SIG-M5 treated with dmso at 0.1 percent for 504 hours (cell line): ENCODE results near the gene DNAAF5.

Experiments used
- DNase-seq: peaks from one replicate; lab custom pipeline; 2025; ENCODE audit not compliant: unreplicated experiment; lab: John Stamatoyannopoulos, UW

DNAAF5 gene

GRCh38 chr7:706721-707120, 19.8 kb upstream of the DNAAF5 start:
- no peak for DNase-seq

GRCh38 chr7:707296-708000, 19.1 kb upstream of the DNAAF5 start:
- no peak for DNase-seq

- no peak for DNase-seq
Measured at GRCh38 chr7:710161-710560, 16.3 kb upstream of the DNAAF5 start.

GRCh38 chr7:711093-711921, 15.2 kb upstream of the DNAAF5 start:
- DNase-seq: no peak

- no peak for DNase-seq
Measured at GRCh38 chr7:711922-712380, 14.5 kb upstream of the DNAAF5 start.

- DNase-seq: no peak
Measured at GRCh38 chr7:712381-713138, 13.9 kb upstream of the DNAAF5 start.

GRCh38 chr7:713139-713457, 13.4 kb upstream of the DNAAF5 start:
- DNase-seq: no peak

- DNase-seq: no peak
Measured at GRCh38 chr7:713488-714230, 12.8 kb upstream of the DNAAF5 start.

- DNase-seq: no peak
Measured at GRCh38 chr7:714251-714671, 12.2 kb upstream of the DNAAF5 start.

GRCh38 chr7:716222-716621, 10.3 kb upstream of the DNAAF5 start:
- no peak for DNase-seq

GRCh38 chr7:716636-717035, 9.9 kb upstream of the DNAAF5 start:
- DNase-seq: no peak

- no peak for DNase-seq
Measured at GRCh38 chr7:721619-722248, 4.8 kb upstream of the DNAAF5 start.

GRCh38 chr7:723541-723940, 3.0 kb upstream of the DNAAF5 start:
- DNase-seq: no peak

GRCh38 chr7:724298-724697, 2.2 kb upstream of the DNAAF5 start:
- DNase-seq: no peak

GRCh38 chr7:725223-726005, 1.1 kb upstream of the DNAAF5 start:
- peak; percentile 32 for DNase-seq

- no peak for DNase-seq
Measured at GRCh38 chr7:726854-727103, 280 bp downstream of the DNAAF5 start.

GRCh38 chr7:727104-727805, 756 bp downstream of the DNAAF5 start, which contains the start of gene PRKAR1B:
Gene PRKAR1B (minus strand): TSS chr7:727281. CDS start chr7:711505, 15,776 bp downstream.
- DNase-seq: no peak

- DNase-seq: no peak
Measured at GRCh38 chr7:727806-728460, 1.4 kb downstream of the DNAAF5 start.

GRCh38 chr7:728602-729001, 2.1 kb downstream of the DNAAF5 start:
- no peak for DNase-seq
